Urinary bladder (tissue), 4 donors: ENCODE results near the gene CDH13. TPM values are rescaled to one million over a fixed set of nuclear protein-coding genes. Genes with fewer than 3 reads are reported as not detected.

Experiments used
- DNase-seq: peaks from one replicate; pipeline ENCODE4 v3.0.0-alpha.2; 2015; ENCODE audit errors: extremely low spot score
- H3K27ac ChIP-seq: one replicate; pipeline ENCODE4 v1.5.1; 2013; ENCODE audit warnings: low read depth, mild to moderate bottlenecking, moderate library complexity
- H3K36me3 ChIP-seq: one replicate; pipeline ENCODE4 v1.6.1; 2013; ENCODE audit warnings: mild to moderate bottlenecking, moderate library complexity; ENCODE audit not compliant: insufficient read depth
- H3K4me1 ChIP-seq: one replicate; pipeline ENCODE4 v1.6.1; 2013; ENCODE audit warnings: mild to moderate bottlenecking, moderate library complexity; ENCODE audit not compliant: insufficient read depth
- H3K4me3 ChIP-seq: one replicate; pipeline ENCODE4 v1.5.1; 2013; ENCODE audit warnings: low read depth, low read length
- WGBS: extraction: QIAGEN DNeasy Blood & Tissue Kit; methylation state at CpG from one replicate; pipeline ENCODE4 v1.1.7; 2013; 5-methylcytosine and 5-hydroxymethylcytosine counted together
- polyA plus RNA-seq: library from polyadenylated mRNA; stranded (reverse); fragments of 200-250 nt; gene quantifications from one replicate; pipeline ENCODE4 v1.2.3, GENCODE V29; 2013
- total RNA-seq: library from RNA; depleted of rRNA; stranded (reverse); fragments of >200 nt; gene quantifications from one replicate; pipeline ENCODE4 v1.2.3, GENCODE V29; 2014
- donor health status: healthy with polysubstance abuse.
- donor health status: healthy.

CDH13 gene
- total and polyA plus RNA-seq, 2 donors, result 18.9 to 21.5 TPM

GRCh38 chr16:83793179-83793578, 1166.4 kb downstream of the CDH13 start:
- Histone ChIP-seq H3K36me3 (no peaks in the 10 kb centered on the region), H3K4me3 (no peak overlapping the region), H3K27ac (no peak overlapping the region), H3K4me1 (no peaks in the 10 kb centered on the region)
- WGBS, result 71% methylated on average over 9 of the region's 9 CpGs
- DNase-seq, result no peak

GRCh38 chr16:83794860-83795554, 1168.2 kb downstream of the CDH13 start:
- H3K4me3 ChIP-seq, result no peak overlapping the region
- H3K36me3 ChIP-seq, result no peaks in the 10 kb centered on the region
- no peak for DNase-seq
- WGBS, result 59% methylated on average over 10 of the region's 10 CpGs
- no peaks in the 10 kb centered on the region for H3K4me1 ChIP-seq
- no peak overlapping the region for H3K27ac ChIP-seq

- H3K36me3 ChIP-seq, result no peaks in the 10 kb centered on the region
- DNase-seq, result no peak
- no peak overlapping the region for H3K27ac ChIP-seq
- H3K4me1 ChIP-seq, result no peaks in the 10 kb centered on the region
- 51% methylated on average over 9 of the region's 9 CpGs for WGBS
- H3K4me3 ChIP-seq, result no peak overlapping the region
These were observed 1170.2 kb downstream of the CDH13 start for GRCh38 chr16:83797013-83797412.

DNA sequence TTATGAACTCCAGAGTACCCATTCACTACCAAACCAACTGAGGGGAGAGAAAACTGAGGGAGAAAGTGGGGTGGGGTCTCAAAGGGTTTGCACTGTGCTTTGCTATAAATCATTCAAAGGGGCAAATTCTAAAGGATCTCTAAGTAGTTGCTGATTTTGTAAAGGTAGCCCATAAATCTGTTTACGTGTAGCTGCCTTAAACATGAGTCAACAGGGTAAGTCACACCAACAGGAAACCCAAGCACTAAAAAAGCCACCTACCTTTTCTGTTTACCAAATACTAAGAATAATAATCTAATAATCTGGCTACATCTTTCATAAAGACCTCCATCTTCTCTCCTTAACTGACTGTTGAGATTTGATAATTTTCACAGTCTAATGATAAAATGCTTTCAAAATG, 1172.6 kb downstream of the CDH13 start:
- Histone ChIP-seq H3K4me1 (no peaks in the 10 kb centered on the region), H3K27ac (no peak overlapping the region), H3K4me3 (no peak overlapping the region), H3K36me3 (no peaks in the 10 kb centered on the region)
- 83% methylated on average over 1 of the region's 1 CpG for WGBS
- DNase-seq, result no peak

- 9% methylated on average over 6 of the region's 6 CpGs for WGBS
- Histone ChIP-seq H3K4me3 (peak overlapping the region; percentile 18), H3K4me1 (no peaks in the 10 kb centered on the region), H3K27ac (no peak overlapping the region), H3K36me3 (no peaks in the 10 kb centered on the region)
- DNase-seq, result peak; percentile 61
These were observed 1175.4 kb downstream of the CDH13 start for GRCh38 chr16:83802135-83802534.

- no peak overlapping the region for H3K27ac ChIP-seq
- H3K4me1 ChIP-seq, result no peaks in the 10 kb centered on the region
- no peaks in the 10 kb centered on the region for H3K36me3 ChIP-seq
- no peak for DNase-seq
- WGBS, result 27% methylated on average over 11 of the region's 11 CpGs
- peak overlapping the region; percentile 18 for H3K4me3 ChIP-seq
These were observed 1175.9 kb downstream of the CDH13 start for GRCh38 chr16:83802554-83803205.

GRCh38 chr16:83803811-83804210, 1177.0 kb downstream of the CDH13 start:
- Histone ChIP-seq H3K27ac (no peak overlapping the region), H3K4me1 (no peaks in the 10 kb centered on the region), H3K4me3 (no peak overlapping the region), H3K36me3 (no peaks in the 10 kb centered on the region)
- WGBS, result 77% methylated on average over 3 of the region's 3 CpGs
- no peak for DNase-seq

- H3K4me1 ChIP-seq, result no peaks in the 10 kb centered on the region
- WGBS, result 98% methylated on average over 5 of the region's 5 CpGs
- H3K27ac ChIP-seq, result no peak overlapping the region
- H3K4me3 ChIP-seq, result no peak overlapping the region
- H3K36me3 ChIP-seq, result no peaks in the 10 kb centered on the region
- DNase-seq, result no peak
These were observed 1177.6 kb downstream of the CDH13 start for GRCh38 chr16:83804366-83804765.

DNA sequence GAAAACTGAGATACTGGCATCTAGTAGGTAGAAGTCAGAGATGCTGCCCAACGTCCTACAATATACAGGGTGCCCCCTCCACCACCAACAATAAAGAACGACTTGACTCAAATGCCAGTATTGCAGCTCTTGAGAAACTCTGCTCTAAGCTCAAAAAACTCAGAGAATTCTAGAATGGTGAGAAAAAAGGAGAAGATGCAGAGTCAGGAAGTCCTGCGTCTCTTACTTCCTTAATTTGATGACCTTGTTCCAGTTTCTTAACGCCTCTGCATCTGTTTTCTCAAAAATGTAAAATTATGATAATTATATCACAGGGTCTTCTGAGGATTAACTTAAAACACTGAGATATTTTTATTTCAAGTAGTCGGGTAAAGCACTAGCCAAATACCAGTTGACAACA, 1179.3 kb downstream of the CDH13 start:
- Histone ChIP-seq H3K27ac (no peak overlapping the region), H3K36me3 (no peaks in the 10 kb centered on the region), H3K4me3 (no peak overlapping the region), H3K4me1 (no peaks in the 10 kb centered on the region)
- WGBS, result 58% methylated on average over 5 of the region's 5 CpGs
- no peak for DNase-seq

DNA sequence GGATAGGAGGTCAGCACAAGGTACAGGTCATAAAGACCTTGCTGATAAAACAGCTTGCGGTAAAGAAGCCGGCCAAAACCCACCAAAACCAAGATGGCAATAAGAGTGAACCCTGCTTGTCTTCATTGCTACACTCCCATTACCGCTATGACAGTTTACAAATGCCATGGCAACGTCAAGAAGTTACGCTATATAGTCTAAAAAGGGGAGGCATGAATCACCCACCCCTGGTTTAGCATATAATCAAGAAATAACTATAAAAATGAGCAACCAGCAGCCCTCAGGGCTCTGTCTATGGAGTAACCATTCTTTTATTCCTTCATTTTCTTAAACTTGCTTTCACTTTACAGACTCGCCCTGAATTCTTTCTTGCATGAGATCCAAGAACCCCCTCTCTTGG, 1180.0 kb downstream of the CDH13 start:
- Histone ChIP-seq H3K36me3 (no peaks in the 10 kb centered on the region), H3K27ac (no peak overlapping the region), H3K4me1 (no peaks in the 10 kb centered on the region), H3K4me3 (no peak overlapping the region)
- no peak for DNase-seq
- WGBS, result 89% methylated on average over 6 of the region's 6 CpGs

- Histone ChIP-seq H3K36me3 (no peaks in the 10 kb centered on the region), H3K4me1 (no peaks in the 10 kb centered on the region), H3K4me3 (peak overlapping the region; percentile 92), H3K27ac (no peak overlapping the region)
- DNase-seq, result no peak
- 88% methylated on average over 8 of the region's 8 CpGs for WGBS
These were observed 1180.5 kb downstream of the CDH13 start for GRCh38 chr16:83807327-83807709.

DNA sequence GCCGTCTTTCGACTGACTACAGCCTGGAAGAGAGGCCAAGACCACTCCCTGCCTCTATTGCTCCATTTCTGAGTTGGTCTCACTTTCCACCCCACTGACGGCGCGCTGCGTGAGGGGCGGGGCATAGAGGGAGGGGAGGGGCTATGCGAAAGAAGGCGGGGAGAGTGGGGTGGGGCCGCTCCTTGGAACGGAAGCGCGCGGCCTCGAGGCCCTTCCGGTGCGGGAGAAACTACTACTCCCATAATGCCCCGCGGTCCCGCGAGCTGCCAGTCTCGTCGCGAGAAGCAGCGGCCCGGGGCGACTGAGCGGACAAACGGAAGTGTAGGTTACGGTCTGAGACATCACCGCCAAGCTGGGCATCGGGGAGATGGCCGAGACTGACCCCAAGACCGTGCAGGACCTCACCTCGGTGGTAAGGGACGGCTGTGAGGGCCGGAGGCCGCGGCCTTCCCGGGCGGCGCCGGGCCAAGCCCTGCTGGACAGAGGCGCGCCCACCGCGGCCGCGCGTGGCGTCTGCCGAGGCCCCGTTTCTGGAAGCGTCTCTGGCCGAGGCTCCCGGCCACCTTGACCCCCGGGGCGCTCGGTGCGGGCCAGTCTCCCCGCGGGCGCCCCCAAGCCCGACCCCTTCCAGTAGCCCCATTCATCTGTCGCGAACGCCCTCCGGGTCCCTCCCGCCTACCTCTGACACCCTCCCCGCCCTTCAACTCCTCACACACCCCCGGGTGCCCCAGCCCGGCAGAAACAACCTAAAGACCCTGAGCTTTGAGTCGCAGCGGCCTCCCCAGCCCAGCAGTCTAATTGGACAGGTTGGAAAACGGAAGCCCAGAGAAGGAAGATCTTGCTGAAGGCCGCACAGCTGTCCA, 1181.2 kb downstream of the CDH13 start, which contains the start of gene HSBP1:
Gene HSBP1 (plus strand): TSS at position 269 of the 863 bp plus-strand sequence. CDS start 99 bp downstream, at position 368.
- 1% methylated on average over 76 of the region's 76 CpGs for WGBS
- H3K4me3 ChIP-seq, result peak within 1 kb of the TSS; percentile 92
- peak within 1 kb of the TSS; percentile 66 for H3K27ac ChIP-seq
- no peaks in the 10 kb centered on the region for H3K4me1 ChIP-seq
- DNase-seq, result peak; percentile 73
- H3K36me3 ChIP-seq, result no peaks in the 10 kb centered on the region

- no peak for DNase-seq
- H3K4me1 ChIP-seq, result no peaks in the 10 kb centered on the region
- H3K36me3 ChIP-seq, result no peaks in the 10 kb centered on the region
- 15% methylated on average over 11 of the region's 11 CpGs for WGBS
- H3K27ac ChIP-seq, result no peak overlapping the region
- H3K4me3 ChIP-seq, result peak overlapping the region; percentile 92
These were observed 1181.8 kb downstream of the CDH13 start for GRCh38 chr16:83808573-83809014.
